Progenitor cell of endocrine pancreas (in vitro differentiated cells): ENCODE data around the gene IL36B. TPM values are rescaled to one million over a fixed set of nuclear protein-coding genes. Genes with fewer than 3 reads are reported as not detected.

ENCODE experiments used
- DNase-seq: peaks from one replicate; pipeline ENCODE4 v3.0.0; 2021; ENCODE audit warnings: low spot score; ENCODE audit not compliant: unreplicated experiment
- H3K27ac Mint-ChIP-seq: 2 replicates; pipeline ENCODE4 v1.8.0; 2021; ENCODE audit warnings: mild to moderate bottlenecking, moderate library complexity, mixed read lengths
- H3K27me3 Mint-ChIP-seq: 2 replicates; pipeline ENCODE4 v1.8.0; 2021; ENCODE audit warnings: mixed read lengths
- H3K36me3 Mint-ChIP-seq: 2 replicates; pipeline ENCODE4 v1.8.0; 2022; ENCODE audit warnings: mixed read lengths; ENCODE audit not compliant: insufficient read depth
- H3K4me1 Mint-ChIP-seq: 2 replicates; pipeline ENCODE4 v1.8.0; 2021; ENCODE audit warnings: low read depth, mixed read lengths
- H3K4me3 Mint-ChIP-seq: 2 replicates; pipeline ENCODE4 v1.8.0; 2021; ENCODE audit warnings: low read depth, mild to moderate bottlenecking, moderate library complexity, mixed read lengths
- H3K9me3 Mint-ChIP-seq: 2 replicates; pipeline ENCODE4 v1.8.0; 2021; ENCODE audit warnings: low read depth, mixed read lengths
- total RNA-seq: library from RNA; stranded (reverse); gene quantifications from 2 replicates; pipeline ENCODE4 v1.2.1, GENCODE V29; 2021
- TF ChIP-seq, protein P1 (sequence below): fragments of 200-600 bp; sonication (generic); IDR thresholded peaks from one replicate; pipeline ENCODE4 v1.5.0; 2021; ENCODE audit warnings: antibody characterized with exemption, mild to moderate bottlenecking; ENCODE audit not compliant: unreplicated experiment

Gene IL36B
- total RNA-seq, 1 donor from 2014 or later: not detected

DNA sequence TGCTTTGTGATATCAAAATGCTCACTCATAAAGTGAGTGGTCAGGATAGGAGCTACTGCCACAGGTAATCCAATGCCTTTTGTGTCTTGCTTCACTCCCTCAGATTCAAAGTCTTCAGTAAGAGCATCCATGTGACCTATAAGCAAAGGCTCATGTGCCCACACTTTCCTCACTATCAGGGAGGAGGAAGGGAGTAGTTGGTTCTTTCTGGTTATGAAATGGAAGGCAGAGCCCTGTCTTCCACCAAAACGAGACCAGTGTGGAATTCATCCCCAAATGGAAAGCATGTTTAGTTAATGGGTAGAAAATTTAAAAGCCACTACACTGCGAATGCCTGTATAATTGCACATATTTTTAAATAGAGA, 40.9 kb upstream of the IL36B start:
- Mint-ChIP-seq H3K4me3 (no peak overlapping the region), H3K36me3 (no peaks in the 10 kb centered on the region), H3K27me3 (no peaks in the 10 kb centered on the region), H3K27ac (no peak overlapping the region), H3K9me3 (peaks cover 21% of the 10 kb centered on the region), H3K4me1 (no peaks in the 10 kb centered on the region)
- no peak for DNase-seq
- TF ChIP-seq, protein P1, sequence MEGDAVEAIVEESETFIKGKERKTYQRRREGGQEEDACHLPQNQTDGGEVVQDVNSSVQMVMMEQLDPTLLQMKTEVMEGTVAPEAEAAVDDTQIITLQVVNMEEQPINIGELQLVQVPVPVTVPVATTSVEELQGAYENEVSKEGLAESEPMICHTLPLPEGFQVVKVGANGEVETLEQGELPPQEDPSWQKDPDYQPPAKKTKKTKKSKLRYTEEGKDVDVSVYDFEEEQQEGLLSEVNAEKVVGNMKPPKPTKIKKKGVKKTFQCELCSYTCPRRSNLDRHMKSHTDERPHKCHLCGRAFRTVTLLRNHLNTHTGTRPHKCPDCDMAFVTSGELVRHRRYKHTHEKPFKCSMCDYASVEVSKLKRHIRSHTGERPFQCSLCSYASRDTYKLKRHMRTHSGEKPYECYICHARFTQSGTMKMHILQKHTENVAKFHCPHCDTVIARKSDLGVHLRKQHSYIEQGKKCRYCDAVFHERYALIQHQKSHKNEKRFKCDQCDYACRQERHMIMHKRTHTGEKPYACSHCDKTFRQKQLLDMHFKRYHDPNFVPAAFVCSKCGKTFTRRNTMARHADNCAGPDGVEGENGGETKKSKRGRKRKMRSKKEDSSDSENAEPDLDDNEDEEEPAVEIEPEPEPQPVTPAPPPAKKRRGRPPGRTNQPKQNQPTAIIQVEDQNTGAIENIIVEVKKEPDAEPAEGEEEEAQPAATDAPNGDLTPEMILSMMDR: no peak

DNA sequence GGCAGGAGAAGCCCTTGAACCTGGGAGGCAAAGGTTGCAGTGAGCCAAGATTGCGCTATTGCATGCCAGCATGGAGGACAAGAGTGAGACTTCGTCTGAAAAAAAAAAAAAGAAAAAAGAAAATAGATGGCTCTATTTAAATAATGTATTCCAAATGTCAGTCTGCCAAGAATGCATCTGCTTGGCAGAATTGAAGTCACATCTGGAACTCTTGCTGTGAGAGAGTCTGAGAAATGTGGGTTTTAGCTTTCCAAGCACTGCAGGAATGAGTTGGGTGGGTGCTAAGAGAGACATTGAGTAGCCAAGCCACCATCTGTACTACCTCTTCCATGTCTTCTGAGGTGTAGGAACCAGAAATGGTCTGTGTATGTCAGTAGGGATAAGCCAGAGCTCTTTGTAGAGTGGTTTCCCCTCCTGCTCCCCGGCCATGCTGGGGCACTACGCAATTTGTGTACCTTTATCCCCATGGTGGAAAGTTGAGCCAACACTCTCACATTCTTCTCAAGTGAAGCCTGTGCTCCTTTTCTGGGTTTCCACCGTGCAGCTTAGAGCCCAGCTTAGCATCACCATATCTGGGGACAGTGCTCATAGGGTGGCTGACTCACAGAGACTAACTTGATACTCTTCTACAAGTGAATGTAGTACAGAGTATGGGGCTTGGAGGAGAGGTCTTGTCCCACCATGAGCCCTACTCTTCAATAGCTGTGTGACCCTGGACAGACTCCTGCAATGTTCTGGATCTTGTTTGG, 40.4 kb upstream of the IL36B start:
- peaks cover 20% of the 10 kb centered on the region for H3K9me3 Mint-ChIP-seq

DNA sequence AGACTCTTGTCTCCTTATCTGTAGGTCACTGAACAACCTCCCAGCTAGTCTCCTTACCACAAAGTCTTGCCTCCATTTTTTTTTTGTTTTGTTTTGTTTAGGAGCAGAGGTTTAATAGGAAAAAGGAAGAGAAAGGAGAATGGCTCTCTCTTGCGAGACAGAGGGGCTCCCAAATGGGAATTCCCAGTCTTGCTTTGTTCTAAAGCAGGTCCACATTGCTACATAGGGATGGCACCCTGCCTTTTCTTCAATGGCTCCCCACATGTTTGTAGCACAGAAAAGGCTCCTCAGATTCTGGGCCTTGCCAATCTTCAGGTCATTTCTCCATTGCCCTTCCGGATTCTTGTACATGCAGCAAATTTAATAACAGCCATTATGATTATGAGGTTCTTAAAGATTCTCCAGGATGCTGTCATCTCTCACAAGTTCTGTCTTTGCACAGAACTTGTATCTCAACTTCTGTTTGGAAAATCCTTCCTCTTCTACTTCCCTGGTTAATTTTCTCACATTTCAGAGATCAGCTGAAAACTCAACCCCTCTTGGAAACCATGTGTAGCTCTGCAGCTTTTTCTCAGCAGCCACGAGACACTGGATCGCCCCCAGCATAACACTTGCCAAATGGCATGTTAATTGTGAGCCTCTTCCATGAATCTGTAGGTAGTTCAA, 38.7 kb upstream of the IL36B start:
- peaks cover 7% of the 10 kb centered on the region for H3K9me3 Mint-ChIP-seq
- DNase-seq: no peak
- H3K27ac Mint-ChIP-seq: no peak overlapping the region
- no peak overlapping the region for H3K4me3 Mint-ChIP-seq
- TF ChIP-seq, protein P1: no peak
- no peaks in the 10 kb centered on the region for H3K4me1 Mint-ChIP-seq
- H3K36me3 Mint-ChIP-seq: no peaks in the 10 kb centered on the region
- no peaks in the 10 kb centered on the region for H3K27me3 Mint-ChIP-seq

More for the DNA sequence above, 40.4 kb upstream of the IL36B start:
- H3K27ac Mint-ChIP-seq: no peak overlapping the region
- no peak for DNase-seq
- TF ChIP-seq, protein P1: no peak
- no peak overlapping the region for H3K4me3 Mint-ChIP-seq
- no peaks in the 10 kb centered on the region for H3K27me3 Mint-ChIP-seq
- no peaks in the 10 kb centered on the region for H3K36me3 Mint-ChIP-seq
- H3K4me1 Mint-ChIP-seq: no peaks in the 10 kb centered on the region

DNA sequence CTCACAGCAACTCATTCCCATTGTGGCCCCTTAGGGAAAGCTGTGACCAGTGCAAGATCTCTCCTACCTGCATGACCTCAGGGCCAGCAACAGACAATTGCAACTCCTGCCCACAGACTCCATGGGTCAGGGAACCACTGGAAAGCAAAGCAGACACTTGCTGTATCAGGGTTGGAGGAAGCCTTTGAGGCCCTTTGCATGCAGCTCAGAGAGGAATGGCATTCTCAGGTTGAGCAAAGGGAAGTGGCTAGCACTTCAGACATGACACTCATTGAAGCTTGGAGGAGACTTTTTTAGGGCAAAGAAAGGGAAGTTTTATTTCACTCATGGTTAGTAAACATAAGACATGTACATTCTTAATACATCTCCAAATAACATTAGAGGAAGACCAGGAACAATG, 37.2 kb upstream of the IL36B start:
- H3K36me3 Mint-ChIP-seq: no peaks in the 10 kb centered on the region

DNA sequence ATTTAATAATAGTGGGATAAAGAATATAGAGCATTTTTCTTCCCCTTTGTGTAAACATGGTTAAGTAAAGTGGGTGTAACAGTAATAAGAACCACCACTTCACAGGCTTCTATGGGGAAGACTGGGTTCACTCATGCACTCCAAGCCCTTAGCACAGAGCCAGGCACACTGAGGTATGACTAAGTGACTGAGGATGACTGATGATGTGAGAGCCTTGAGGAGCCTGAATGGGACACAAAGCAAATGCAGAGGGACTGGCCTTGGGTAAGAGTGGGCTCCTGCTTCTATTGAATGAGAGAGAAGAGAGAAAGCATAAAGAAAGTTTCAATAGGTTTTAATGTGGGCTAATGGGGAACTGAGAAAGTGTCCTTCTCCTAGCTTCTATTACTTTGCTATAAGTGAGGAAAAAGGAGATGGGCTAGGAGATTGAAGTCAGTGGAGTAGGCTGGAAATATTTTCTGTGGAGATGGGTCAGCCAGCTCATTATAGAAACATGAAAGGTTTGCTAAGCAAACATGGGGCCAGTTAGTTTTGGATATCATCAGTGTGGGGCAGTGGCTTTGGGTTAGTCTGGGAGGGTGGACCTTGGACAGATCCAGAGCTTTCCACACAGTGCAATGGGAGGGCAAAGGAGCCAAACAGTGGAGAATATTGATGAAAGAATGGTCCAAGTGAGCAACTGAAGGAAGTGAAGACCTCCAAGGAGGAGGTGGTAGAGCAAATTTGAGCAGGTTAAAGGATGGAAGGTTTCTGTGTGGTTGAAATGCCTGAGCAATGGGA, 35.7 kb upstream of the IL36B start:
- Mint-ChIP-seq H3K27ac (no peak overlapping the region), H3K4me1 (no peaks in the 10 kb centered on the region), H3K9me3 (no peaks in the 10 kb centered on the region), H3K4me3 (no peak overlapping the region), H3K27me3 (peaks cover 9% of the 10 kb centered on the region), H3K36me3 (no peaks in the 10 kb centered on the region)
- no peak for DNase-seq
- TF ChIP-seq, protein P1: no peak

More for the DNA sequence above, 37.2 kb upstream of the IL36B start:
- TF ChIP-seq, protein P1: no peak
- Mint-ChIP-seq H3K4me3 (no peak overlapping the region), H3K4me1 (no peaks in the 10 kb centered on the region), H3K9me3 (no peaks in the 10 kb centered on the region), H3K27me3 (peaks cover 8% of the 10 kb centered on the region), H3K27ac (no peak overlapping the region)
- DNase-seq: no peak
